ENCODE results near the gene GMPS. TPM values are rescaled to one million over a fixed set of nuclear protein-coding genes. Genes with fewer than 3 reads are reported as not detected.

GMPS gene
- total and polyA plus RNA-seq, 2 of the 8 experiments (the other 6 are each of a cell fraction or from before 2014, with no cell fraction given) = 57.7 to 175 TPM

DNA sequence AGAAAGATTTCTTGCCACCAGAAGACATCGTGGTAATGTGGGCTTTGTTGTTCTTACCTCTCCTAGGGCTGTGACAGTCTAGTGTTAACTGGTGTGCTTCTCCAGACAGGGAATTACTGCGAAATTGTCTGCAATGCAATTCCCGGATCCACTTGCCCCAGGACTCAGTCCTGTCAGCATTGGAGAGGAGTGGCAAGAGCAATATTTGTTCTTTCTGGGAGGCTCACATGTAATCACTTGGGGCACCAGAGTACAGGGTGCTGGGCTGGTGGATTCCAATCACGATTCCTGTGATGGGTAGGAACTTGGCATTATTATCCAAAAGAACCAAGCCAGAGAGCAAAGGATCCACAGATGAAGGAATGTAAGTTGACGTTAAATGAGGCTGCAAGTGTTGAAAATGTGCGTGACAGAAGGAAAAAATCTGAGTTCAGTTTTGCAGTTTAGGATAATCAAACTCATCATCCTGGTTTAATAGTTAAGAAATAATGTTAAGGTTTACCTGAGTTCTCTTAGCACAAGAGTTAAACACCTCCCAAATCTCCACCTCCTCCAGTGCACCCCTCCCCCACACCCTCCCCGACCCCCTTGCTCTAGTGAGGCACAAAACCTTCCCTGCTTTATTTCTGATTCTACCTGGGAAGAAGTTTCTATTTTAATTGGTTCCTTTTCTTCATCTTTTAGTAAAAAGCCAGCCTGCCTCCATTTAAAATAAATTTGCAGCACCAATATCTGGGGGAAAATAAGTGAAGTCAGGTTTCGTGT lies 79.2 kb downstream of the GMPS start (continued):
- TF ChIP-seq GTF2F1 (IDR thresholded peaks at IDR 0.05; ENCODE audit: borderline replicate concordance, low read depth, low read length) (no peak), BACH1 (IDR thresholded peaks at IDR 0.05; ENCODE audit: low read length) (no peak), TAF7 (optimal IDR thresholded peaks at IDR 0.05; ENCODE audit: borderline replicate concordance, low read depth, low read length) (no peak), SP1 (IDR thresholded peaks at IDR 0.05; ENCODE audit: low read depth, low read length) (no peak)

Data from H1 (cell line).